GM11168 (cell line): ENCODE data around the gene IZUMO3.
"Not testable (repeated sequence)": the region's sequence is repeated elsewhere in the genome, so short reads cannot be mapped to it uniquely, and the experiment has no call there.

Source experiments
- in situ Hi-C: fragments of 300-500 bp; cut with MboI; formaldehyde crosslinking; loops from one replicate; pipeline ENCODE4 v1.12.0; 2022; ENCODE audit warnings: low sequenced_read_pairs; ENCODE audit not compliant: unreplicated experiment

The IZUMO3 gene, protein sequence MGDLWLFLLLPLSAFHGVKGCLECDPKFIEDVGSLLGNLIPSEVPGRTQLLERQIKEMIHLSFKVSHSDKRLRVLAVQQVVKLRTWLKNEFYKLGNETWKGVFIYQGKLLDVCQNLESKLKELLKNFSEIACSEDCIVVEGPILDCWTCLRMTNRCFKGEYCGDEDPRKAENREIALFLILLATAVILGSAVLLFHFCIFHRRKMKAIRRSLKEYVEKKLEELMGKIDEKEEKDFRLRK

DNA sequence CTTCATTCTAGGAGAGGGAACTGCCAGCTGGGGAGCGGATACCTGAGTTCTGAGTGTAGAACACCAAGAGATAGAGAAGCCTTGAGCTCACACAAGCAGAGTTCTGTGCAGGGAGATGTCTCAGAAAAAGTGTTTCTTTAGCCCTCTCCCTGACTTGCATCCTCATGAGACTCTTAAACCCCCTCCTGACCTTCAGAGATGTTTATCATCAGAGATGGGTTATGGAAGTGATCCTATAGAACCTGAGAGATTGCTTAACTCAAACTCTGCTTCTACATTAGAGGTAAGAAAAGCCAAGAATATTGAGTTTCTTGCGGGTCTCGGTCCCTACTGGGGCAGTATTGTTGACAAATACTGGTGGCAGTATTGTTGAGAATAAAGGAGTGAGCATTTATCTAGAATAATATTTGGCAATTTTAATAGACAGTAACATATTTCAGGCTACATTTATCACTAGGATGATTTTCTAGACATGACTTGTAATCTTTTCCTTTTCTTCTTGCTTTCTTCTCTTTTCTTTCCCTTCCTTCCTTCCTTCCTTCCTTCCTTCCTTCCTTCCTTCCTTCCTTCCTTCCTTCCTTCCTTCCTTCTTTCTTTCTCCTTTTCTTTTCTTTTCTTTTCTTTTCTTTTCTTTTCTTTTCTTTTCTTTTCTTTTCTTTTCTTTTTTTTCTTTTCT is at the start of gene IZUMO3:
TSS of gene IZUMO3 (minus strand) at position 51 of the 676 bp plus-strand sequence. CDS start 248 bp downstream, outside the sequence.
- in situ Hi-C loops = no loop called here

DNA sequence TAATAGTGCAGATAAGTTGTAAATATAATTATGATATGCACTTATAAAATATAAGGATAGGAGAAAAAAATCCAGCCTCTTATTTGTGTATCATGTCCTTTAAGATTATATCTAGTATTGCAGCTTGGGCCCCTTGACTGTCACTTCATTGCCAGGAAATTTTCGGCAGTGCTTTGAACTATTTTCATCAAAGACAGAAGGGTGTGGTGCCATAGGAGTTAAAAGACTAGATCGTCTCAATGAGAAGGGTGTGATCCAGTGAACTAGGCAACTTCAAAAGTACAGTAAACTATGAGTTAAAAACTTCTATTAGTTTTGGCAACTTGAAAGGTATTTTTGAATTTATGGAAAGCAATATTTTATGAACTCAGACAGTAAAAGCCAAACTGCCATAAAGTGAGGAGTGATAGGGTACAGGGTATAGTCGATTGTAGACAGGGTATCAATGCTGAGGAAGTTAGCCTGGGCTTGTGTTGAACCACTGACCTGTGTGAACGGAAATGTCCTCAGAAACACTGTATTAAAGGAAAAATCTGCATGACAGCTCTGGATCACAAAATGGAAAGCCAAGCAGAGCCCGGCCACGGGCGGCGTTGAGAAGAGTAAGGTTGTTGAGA is 48.6 kb upstream of the IZUMO3 start:
- in situ Hi-C loops = no loop called here

DNA sequence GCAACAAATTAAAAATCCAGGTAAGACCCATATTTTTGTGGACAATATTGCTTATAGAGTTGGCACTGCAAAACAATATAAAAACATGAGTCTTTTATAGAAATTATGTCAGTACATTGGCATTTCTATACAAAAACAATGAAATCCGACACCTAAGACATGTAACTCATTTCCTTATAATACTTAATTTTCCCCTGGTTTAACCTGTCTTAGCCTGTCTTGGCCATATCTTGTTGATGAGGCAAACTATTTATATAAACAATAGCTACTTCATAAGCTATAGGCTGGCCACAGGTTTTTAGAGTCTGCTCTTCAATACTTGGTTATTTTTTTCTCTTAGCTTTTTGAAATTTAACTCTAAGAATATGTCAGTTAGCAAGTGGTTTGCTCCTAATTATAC is 44.7 kb upstream of the IZUMO3 start:
- in situ Hi-C loops = no loop called here

DNA sequence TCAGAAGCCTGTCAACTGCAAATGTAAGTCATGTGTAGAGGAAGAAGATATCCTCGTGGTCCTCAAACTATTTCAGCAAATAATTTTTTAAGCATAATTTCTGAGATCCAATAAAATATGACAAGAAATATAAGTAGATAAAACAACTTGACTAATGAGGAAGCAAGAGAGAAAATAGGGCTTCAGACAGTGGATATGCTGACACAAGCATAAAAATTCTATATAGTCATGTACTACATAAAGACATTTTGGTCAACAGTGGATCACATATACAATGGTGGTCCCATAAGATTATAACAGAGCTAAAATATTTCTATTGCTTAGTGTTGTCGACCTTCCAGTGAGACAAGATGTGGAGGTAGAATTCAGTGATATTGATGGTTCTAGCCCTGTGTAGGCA is 42.2 kb upstream of the IZUMO3 start:
- in situ Hi-C loops = no loop called here

DNA sequence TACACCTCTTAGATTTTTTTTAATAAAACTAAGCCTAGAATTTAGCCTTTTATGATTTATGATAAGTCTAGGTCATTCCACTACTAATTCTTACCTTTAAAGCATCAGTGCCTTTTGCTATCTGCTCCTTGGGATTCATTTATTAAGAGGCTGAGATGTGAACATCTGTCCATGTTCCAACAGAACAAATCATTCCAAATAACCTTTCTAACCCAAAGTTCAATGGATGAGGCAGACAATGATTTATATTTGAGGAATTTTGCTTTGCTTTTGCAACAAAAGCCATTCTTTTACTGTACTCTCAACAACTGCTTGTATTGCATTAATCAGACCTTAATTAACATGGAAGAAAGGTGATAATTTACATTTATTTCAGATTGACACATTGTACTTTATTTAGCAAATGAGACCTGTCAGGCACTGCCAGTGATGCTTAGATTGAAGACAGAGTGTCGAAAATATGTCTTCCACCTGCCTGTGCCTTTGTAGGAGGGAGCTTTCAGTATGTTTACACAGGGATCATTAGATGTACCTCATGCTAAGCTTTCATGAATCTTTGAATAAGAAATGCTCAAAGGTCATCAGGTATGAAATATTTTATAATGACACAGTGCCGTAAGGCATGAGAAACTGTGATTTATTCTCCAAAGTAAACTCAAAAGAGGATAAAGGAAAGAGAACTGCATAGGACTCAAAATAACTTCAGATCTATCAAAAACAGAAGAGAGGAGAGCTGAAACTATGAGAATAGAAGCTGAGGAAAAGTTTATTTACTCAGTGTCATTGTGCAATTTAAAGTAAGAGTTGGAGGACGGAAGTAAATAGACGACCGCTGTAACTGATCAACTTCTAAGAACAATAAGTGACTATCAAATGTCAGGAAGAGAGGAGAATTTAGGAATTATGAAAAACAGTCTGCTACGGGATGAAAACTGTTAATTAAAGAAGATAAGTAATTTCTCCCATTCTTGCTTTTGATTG is 36.7 kb upstream of the IZUMO3 start:
- in situ Hi-C loops = no loop called here

DNA sequence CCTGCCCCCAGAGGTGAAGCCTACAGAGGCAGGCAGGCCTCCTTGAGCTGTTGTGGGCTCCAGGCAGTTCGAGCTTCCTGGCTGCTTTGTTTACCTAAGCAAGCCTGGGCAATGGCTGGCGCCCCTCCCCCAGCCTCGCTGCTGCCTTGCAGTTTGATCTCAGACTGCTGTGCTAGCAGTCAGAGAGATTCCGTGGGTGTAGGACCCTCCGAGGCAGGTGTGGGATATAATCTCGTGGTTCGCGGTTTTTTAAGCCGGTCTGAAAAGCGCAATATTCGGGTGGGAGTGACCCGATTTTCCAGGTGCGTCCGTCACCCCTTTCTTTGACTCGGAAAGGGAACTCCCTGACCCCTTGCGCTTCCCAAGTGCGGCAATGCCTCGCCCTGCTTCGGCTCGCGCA is 34.3 kb upstream of the IZUMO3 start:
- in situ Hi-C loops = not testable (repeated sequence)

DNA sequence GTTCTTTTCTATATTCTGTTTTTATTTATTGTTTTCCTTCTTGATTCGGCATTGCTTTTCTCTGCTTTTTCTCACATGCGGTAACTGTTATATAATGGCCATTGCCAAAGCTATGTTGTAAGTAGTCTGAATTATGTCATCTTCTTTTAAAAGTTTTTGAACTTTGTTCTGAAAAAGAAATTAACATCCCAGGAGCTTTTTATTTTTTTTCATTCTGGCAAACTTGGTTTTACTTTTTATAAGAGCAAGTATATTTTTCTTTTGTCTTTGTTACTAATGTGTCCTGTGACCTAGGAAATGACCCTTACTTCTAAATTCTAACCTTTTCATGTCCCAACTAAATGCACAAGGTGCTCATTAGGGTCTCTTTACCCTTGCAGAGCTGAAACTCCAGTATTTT is 26.7 kb upstream of the IZUMO3 start:
- in situ Hi-C loops = no loop called here

DNA sequence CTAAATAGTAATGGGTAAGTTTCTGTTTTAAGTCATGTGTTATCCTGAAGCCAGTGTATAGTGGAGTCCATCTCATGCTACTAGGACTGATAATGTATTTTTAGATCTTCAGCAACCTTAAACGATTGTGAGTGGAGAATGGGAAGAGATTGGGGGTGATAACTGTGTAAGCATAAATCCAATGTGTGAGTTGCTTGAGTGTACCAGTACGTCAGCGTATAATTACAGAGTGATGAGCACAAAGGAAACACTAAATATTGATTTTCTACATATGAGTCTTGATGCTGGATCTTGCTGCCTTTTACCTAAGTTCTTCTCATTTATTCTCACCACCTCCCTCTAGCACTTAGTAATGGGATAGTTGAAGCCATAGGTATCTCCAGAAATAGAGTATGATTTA is 16.3 kb upstream of the IZUMO3 start:
- in situ Hi-C loops = no loop called here

DNA sequence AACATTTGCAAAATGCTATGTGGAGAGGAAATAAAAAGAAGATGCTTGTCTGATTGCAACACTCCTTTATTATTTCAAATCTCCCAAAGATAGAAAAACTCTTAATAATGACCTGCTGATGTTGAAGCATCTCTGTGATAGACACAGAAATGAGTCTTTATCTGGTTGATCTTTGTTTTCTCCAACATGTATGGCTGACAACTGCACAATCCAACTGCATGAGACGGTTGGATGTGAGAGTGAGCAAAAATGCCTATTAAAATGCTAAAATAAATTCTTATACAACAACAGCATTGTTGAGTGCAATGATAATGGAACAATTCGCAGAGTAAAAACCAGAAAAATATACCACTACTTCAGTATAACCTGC is 7.5 kb upstream of the IZUMO3 start:
- in situ Hi-C loops = no loop called here

DNA sequence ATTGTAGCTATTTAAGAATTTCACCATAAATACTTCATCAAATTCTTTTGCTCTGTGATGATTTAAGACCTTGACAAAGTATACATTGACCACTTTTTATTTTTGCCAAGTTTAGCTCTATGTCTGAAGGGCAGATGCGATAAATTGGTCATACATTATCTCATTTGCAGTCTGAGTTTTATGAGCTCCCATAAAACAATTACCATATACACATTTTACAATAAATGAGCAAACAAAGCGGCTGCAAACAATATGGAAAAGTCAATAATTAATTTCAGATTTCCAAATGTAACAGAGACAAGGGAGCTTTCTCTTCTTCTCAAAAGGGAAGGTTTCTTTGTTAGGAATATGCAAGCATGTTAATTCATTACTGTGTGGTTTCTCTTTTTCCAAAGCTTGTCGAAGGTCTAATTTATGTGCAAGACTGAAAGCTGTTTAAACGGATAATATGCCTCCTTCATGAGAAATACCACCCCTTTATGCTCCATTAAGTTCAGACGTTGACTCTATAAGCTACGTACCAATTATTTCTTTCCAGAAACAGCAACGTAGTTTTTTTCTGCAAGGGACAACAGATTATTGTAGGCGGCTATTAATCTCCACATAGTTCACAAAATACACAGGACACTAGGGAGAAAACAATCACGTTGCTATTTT is 7.0 kb upstream of the IZUMO3 start:
- in situ Hi-C loops = no loop called here

DNA sequence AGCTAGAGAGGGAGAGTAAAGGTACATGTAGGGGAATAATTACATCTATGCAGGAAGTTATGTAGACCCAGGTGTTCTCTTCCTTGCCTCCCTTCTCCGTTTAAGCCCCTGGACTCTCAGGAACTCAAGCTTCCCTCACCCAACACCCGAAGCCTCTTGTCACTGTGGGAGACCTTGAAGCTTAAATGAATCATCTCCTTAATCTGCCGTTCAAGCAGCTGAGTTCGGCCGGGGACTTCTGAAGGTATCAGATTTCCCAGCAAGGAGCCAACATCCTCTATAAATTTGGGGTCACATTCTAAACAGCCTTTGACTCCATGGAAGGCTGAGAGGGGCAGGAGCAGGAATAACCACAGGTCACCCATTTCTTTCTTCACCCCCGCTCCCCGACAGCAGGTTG is 412 bp downstream of the IZUMO3 start:
- in situ Hi-C loops = no loop called here

DNA sequence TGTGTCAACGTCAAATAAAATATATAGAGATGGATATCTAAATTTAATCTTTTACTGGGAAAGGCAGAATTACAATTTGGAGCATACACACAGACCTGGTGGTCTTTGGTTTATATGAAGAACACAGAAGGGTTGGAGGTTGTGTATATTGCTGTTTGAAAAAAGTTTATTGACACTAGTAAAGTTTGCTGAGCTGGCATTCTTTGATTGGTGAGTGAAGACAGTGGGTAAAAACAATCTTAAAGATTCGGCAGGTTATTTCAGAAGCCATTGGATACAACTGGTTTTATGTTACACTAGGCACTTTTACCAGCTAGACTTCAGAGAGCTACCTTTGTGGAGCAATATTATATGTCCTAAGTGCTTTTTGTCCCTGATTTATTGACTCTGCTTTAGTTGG is 27.2 kb downstream of the IZUMO3 start:
- in situ Hi-C loops = no loop called here

DNA sequence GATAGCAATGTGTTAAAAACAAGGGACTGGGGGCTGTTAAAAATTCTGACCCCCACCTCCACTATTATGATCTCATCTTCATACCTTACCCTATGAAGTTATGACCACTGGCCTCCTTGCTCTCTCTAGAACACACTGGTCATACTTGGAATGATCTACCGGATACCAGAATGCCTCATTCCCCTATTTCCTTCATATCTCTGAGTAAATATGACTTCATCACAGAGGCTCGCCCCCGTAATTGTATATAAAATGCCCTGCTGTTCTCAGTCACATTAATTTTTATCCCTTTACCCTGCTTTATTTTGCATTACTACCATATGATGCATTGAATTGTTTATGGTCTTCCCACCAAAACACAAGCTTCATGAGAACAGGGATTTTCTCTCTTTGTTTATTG is 29.2 kb downstream of the IZUMO3 start:
- in situ Hi-C loops = no loop called here

DNA sequence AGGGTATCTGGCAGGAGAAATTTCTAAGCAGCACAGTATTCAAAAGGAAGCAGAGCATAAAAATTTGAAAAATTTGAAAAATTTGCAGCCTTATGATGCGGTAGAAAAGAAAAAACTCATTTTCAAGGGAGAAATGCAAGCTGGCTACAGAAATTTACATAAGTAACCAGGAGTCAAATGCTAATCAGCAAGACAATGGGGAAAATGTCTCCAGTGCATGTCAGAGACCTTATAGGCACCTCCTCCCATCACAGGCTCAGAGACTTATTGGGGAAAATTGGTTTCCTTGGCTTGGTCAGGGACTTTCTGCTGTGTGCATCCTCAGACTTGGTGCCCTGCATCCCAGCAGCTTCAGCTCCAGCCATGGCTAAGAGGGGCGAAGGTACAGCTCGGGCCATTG is 35.8 kb downstream of the IZUMO3 start:
- in situ Hi-C loops = no loop called here

DNA sequence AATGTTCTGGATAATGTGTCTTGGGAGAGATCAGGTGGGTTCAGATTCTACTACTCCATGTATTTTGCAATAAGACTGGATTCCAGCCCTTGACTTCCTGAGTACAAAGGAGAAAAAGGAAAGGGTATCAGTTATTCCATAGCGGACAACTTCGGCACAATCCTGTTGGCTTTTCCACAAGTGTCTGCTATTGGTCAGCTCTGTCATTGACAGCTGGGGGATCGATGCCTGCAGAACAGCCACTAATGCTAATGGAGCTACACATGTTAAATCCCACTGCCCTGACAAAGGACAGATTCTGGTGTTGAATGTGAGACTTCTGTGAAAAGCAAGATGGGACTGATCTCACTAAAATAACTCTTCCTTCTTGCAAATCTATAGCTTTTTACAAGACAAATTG is 41.2 kb downstream of the IZUMO3 start:
- in situ Hi-C loops = no loop called here

DNA sequence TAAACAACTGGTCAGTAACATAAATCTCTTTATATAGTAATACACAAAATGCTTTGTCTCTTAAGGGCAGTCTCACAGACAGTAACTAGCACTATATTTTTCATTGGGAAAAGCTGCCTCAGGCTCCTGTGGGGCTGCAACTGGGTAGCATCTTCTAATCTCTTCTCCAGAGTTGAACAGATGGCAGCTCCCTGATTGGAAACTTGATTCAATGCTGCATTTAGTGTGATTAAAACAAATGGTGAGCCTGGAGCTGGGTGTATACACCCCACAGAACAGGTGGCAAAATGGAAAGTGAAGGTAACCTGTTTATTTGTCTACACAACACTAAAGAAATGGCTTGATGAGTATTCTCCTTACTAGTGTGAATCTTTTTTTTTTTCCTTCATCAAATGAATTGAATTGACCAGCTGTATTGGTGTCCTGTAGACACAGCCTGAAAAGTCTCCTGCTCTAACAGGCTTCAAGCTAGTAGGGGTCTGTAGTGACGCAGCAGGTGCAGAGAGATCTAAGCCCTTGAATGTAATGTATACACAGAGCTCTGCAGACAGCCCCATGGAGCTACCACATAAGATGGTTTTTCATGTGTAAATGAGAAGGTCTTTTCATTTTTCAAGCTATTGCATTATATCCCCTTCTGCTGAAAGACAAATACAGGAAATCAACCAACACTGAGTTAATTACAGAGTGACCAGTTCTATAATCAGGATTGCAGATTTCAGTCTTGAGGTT is 43.3 kb downstream of the IZUMO3 start:
- in situ Hi-C loops = no loop called here

DNA sequence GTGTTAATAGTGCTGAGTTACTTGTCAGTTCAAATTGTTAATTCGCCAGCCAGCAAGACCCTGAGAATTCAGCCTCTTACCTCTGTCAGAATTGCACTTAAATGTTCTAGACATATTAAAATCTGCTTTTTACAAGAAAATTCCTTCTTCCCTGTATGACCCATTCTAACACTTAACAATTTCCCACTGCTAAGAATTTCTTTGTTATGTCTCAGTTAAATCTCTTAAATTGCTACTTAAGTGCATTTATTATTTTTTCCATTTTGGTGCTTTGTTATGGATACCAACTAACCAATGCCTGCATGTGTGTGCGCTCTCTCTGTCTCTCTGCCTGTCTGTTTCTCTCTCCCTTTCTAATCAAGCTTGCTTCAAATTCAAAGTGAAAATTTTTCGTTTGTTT is 44.9 kb downstream of the IZUMO3 start:
- in situ Hi-C loops = no loop called here

DNA sequence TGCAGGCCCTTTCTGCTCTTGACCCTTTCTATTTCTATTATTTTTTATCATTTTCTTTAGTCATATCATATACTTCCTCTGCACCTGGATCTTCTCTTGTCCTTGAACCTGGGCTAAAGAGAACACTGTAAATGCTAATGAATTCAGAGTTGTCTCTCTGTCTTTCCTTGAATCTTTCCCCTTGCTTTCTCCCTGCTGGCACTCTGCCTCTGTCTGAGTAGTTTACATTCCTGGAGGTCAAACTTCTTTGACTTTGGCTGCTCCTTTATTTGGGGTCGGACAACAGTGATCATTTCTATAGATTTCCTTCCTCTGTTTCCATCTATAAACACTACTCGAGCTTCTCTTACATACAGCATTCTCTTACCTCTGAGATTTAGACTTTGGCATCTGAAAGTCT is 47.1 kb downstream of the IZUMO3 start:
- in situ Hi-C loops = no loop called here

DNA sequence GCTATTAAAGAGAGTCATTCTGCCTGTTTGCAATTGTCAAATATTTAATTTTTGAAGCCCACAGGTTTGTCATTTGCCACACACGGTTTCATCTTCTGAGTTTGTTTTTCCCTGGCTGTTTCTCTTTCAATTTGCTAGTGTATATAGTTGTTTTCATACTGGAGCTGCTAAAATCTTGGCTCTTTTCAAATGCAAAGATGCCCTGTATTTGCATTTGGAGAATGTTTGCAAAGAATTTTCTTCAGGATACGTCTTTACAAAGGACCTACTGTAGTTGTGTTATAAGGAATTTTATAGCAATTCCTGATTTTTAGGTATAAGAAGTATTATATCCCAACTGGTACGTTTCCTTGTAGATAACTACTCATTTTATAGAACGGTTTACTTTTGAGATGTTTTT is 48.0 kb downstream of the IZUMO3 start:
- in situ Hi-C loops = no loop called here
